NK-92 treated with Interleukin-12 subunit alpha and Interleukin-12 subunit beta, amount 100 ng/mL, for 24 hours (cell line): Measurements from ENCODE around the gene RPL7A.
"Not testable (repeated sequence)": the region's sequence is repeated elsewhere in the genome, so short reads cannot be mapped to it uniquely, and the experiment has no call there.

Experiments used
- DNase-seq: peaks from one replicate; lab custom pipeline; 2025; lab: John Stamatoyannopoulos, UW

Gene RPL7A

DNA sequence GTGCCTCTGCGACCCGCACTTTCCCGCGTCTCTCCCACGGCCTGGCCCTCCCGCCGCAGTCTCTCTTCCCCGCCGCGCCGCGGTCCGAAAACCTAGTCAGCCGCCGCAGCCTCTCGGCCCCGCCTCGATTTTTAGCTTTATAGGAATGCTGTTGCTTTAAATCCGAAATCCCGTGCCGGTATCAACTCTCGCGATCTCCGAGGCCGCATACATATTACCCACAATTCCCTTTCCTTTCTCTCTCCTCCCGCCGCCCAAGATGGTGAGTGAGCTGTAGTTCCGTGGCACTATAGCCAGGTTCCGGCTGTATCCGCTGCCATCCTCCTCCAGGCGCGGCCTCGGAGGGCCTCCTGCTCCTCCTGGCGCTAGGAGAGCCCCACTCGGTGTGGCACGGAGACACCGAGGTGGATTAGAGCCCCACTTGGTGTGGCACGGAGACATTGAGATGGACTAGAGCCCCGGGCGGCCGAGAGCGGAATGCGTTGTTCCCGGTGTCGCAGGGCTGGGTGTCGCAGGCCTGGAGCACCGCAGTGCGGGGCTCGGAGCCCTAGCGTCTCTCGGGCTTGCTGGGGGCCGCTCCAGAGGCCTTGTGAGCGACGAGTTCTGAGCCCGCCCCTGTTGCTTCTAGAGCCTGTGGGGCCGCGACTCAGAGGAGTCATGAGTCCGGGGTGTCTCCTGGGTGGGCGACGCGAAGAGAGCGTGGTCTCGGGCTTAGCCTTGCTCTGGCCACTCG, at the start of gene RPL7A, which contains the start of gene MED22:
RPL7A (plus strand) TSS at position 234 of the 733 bp plus-strand sequence; CDS start at position 260, 26 bp downstream.
MED22 (minus strand) TSS at position 147 of the 733 bp plus-strand sequence. CDS start 1,469 bp downstream, outside the sequence.
- peak; percentile 71 for DNase-seq

DNA sequence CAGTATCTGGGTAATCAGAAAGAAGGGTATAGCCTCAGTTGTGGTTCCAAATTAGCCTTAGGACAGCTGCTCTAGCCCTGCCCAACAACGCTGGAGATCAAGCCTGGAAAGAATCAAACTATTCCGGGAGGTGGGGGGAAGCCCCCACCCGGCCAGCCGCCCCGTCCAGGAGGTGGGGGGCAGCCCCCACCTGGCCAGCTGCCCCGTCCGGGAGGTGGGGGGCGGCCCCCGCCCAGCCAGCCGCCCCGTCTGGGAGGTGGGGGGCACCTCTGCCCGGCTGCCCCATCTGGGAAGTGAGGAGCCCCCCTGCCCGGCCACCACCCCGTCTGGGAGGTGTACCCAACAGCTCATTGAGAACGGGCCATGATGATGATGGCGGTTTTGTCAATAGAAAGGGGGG, 48.0 kb upstream of the RPL7A start:
- not testable (repeated sequence) for DNase-seq

DNA sequence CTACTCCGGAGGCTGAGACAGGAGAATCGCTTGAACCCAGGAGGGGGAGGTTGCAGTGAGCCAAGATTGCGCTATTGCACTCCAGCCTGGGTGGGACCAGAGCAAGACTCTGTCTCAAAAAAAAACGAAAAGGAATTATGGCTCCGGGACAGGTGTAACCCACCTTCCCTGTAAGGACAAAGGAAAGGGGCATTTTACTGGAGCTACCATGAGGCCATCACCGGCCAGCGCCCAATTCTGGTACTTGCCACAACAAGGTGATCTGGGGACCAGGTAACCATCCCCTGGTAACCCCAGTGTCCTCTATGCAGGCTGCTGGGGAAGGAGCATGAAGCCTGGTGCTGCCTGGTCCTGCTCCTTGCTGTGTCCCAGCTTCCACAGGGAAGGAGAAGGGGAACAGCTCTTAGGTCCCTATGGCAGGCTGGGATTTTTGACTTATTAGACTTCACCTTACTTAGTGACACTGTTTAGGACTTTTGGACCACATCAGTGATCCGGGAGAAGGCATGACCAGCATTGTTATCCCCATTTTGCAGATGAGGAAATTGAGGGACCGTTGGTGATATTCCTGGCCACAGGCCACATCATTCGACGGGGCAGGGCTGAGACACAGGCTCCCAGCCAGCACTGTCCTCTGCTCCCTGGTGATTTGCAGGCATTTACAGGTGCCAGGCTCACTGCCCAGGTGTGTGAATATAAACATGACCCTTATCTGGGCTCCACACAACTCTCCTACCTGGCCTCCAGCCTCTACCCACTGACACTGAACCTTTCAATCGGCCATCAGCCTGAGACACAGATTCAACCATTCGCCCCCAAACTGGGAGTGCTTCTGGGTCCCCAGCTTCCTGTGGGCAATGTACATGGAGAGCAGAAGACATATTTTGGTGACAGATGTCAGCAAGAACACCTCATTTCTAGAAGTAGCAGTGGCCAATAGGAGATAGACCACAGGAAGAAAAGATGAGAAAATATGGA, 46.5 kb upstream of the RPL7A start:
- DNase-seq: no peak

DNA sequence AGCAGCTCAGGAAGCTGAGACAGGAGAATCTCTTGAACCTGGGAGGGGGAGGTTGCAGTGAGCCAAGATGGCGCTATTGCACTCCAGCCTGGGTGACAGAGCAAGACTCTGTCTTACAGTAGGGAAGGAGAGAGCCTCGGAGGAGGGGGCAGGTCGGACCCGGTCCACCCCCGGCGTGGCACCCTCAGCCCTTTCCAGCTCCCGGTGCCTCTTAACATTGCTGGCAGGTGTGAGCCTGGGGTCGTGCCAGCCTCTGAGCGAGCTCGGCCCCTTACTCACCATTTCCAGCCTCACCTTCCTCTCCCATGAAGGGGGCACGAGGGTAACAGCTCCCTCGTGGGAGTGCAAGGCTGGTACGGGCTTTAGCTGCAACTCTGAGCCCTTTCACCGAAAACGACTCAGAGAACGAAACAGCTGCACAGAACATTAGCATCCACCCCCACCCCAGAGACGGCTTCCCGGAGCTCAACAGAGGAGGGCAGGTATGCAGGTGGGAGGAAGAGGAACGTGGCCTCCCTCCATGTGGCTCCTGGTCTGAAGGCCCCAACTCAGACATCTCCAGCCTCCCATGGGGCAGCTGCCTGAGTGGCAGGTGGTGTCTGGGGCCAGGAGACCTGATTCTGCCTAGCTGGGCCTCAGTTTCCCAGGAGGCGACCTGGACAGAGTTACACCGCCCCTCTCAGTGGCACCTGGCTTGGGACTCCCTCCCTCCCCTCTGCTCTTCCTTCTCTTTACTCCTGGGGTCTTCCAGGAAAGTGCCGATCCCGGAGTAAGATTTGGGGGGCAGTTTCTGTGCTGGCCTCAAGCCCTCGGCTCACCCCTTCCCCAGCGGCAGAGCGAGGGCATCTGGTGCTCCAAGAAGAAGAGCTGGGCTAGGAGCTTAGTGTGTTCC, 44.5 kb upstream of the RPL7A start:
- DNase-seq: no peak

DNA sequence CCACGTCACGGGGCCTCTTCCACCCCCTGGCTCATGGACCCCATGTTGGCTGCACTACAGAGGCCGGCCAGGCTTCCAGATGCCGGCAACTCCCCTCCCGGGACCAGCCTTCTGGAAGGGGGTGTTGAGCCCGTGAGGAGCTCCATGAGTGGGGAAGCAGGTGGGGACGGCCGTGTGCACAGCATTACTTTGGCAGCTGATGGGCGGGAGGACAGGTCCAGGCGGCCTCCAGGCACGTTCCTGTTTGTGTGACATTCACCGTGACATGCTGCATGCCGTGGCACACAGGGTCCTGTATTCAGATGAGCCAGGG, 43.9 kb upstream of the RPL7A start:
- DNase-seq: no peak

DNA sequence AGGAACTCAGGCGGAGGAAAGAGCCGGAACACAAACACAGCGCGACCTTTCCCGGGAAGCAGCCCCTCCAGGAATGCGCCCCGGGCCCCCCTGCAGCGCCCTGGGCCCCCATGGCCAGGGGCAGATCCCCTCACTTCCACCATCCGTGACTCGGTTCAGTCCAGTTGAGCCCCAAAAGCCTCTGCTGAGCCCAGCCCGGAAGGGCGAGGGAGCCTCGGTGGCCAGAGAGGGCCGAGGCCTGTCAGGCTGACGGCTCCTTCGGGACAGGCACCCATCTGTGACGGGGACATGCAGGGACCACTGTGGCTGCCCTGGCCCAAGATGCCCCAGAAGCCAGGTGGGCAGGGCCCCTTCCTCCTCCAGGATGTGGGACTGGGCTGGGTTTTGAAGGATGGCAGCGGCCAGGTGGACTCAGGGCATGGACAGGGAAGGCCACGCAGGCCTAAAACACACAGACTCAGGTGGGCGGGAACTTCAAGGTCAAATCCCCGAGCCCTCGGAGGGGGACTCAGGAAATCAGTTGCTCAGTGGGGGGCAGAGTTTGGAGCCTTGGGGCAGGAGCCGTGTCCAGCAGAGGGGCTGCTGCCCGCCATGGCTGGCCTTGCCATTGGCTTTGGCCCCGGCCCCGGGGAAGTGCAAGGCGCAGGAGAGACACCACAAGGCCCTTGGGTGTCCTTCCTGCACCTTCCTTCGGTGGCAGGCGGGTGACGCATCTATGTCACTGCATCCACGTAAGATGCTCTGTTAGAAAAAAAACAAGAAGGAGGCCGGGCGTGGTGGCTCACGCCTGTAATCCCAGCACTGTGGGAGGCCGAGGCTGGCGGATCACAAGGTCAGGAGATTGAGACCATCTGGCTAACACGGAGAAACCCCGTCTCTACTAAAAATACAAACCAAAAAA, 43.3 kb upstream of the RPL7A start:
- no peak for DNase-seq

DNA sequence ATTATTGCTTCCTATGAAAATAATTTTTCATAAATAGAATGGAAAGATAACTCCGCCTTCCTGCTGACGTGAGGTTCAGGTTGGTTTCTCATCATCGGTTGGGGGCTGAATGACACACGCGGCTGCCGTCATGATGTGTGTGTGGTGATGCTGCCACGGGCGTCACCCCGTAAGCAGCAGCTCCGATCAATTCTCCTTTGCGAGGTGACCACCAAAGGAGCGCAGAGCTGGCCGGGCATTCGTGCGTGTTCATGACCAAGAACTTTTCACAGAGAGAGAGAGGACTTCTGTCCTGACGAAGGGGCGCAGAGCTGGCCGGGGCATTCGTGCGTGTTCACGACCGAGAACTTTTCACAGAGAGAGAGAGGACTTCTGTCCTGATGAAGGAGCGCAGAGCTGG, 42.3 kb upstream of the RPL7A start:
- DNase-seq: no peak

DNA sequence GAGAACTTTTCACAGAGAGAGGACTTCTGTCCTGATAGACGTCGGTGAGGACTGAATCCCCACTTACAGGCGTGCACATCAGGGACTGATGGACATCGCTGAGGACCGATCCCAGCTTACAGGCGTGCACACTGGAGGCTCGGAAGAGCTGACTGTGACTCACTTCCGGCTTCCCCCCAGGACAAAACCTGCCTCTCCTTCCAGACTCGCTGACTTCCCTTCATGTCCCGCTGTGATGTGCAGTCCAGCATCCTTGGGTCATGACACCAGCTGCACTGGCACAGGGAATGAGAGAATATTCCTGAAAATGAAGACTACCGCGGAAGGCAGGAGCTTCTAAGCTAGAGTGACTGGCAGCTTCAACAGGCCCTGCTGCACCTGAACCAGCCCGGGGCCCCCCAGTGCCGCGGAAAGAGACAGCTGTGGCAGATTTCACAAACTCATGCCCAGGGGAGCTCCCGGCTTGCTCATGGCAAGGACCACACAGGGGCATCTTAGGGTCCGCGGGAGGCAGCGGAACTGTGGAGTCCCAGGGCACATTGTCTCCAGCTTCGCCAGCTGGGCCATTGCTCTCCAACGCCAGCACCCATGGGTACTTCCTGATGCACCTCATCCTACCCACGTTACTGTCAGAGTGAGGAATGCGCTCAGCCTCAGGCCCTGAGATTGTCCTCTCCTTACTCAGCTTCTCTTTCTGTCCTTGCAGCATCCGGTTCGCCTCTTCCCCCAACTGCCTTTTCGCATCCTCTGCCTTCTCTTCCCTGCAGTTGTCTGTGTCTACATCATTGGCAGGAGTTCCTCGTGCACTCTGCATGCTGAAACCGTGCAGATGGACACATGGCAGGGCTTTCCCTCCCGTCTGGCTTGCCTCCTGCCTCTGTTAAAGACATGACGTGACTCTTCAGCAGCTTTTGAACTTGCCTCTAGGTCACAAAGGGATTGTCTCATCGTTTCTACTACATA, 41.5 kb upstream of the RPL7A start:
- no peak for DNase-seq

DNA sequence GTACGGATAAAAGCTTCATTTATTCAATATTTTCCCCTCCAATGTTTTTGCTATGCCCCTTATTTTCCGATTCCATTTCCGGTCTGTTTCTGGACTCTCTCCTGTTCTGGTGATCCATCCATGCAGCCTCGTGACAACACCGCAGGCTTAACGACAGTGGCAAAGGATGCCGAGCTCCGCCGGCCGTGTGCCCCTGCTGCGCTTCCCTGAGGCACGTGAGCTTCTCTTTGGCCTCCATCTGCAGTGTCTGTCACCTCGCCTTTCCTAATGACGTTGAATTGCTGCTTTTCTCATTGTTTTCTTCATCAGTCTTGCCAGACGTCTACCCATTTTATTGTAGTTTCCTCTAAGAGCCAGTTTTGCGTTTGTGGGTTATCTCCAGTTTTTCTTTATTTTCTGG, 40.7 kb upstream of the RPL7A start:
- no peak for DNase-seq

DNA sequence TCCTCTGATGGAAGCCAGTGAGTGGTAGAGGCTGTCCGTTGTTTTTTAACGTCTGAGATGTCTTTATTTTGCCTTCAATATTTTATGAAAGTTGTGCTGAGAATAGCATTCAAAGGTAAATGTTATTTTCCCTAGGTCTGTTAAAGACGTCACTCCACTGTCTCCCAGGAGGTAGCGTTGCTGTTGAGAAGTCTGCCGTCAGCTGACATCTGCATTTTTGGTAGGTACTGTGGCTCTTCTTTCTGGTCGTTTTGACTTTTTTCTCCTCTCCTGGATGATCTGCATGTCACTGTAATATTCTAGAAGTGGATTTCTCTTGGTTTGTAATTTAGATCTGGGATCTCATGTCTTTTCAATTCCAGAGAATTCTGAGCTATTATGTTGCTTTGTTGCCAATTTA, 38.4 kb upstream of the RPL7A start:
- DNase-seq: no peak

DNA sequence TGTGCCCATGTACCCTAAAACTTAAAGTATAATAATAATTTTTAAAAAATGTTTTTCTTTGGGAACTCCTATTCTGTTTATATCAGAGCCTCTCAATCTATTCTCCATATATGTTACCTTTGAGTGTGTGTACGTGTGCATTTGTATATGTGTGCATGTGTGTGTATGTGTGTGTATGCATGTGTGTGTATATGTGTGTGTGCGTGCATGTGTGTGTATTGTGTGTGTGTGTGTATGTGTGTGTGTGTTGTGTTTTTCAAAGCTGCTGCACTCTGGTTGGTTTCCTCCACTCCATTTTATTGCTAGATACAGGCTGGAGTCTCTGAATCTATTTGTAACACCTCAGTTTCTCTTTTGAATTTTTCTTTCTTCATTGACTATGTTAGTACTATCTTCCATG, 32.0 kb upstream of the RPL7A start:
- DNase-seq: no peak

DNA sequence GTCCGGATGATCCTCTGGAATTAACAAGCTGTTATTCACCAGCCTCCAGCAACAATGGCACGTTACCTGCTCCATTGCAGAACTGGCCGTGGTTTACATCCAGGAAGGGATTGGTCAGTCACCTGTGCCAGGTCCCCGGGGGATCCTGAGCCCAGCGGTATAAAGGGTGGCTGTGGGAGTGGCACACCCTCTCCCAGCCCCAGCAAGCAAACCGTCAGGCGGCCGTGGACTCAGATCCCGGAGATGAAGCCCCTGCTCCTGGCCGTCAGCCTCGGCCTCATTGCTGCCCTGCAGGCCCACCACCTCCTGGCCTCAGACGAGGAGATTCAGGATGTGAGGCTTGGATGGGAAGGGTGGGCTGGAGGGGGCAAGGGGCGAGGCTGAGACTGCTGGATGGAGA, 30.5 kb upstream of the RPL7A start:
- not testable (repeated sequence) for DNase-seq

DNA sequence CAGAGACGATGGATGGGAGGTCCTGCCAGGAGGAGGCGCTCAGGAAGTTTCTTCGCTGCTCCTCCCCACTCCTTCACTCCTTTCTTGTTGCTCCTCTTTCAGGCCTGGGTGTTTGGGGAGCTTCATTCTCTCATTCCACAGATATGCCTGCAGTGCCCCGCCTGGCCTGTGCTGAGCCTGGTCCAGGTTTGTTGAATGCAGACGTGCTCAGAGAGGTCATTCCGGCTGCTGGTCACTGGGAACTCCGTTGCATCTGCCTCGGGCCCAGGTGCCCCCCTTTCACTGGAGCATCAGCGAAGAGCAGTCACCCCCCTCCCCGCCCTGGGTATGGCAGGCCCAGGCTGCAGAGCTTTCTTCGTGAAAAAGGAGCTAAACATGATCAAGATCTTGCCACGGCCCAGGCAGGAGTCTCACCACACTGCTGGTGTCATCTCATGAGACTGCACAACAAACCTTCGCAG, 27.6 kb upstream of the RPL7A start:
- DNase-seq: no peak

DNA sequence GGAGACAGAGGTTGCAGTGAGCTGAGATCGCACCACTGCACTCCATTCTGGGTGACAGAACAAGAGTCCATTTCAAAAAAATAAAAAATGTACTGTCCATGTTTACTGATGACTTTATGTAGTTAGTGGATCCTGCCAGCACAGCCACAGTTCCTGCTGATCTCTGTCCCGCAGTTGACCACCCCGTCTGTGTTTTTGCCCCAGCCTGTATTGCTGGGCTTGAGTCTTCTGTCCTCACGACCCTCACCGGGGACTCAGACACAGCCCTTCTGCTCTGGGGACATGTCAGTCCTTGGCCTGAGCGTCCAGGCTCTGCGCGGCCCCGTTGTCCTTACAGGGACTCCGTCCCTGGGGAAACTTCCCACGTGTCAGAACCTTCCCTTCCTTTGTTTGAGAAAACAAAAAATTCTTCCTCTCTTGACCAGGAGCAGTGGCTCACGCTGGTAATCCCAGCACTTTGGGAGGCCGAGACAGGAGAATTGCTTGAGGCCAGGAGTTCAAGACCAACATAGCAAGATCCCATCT, 26.5 kb upstream of the RPL7A start:
- no peak for DNase-seq

DNA sequence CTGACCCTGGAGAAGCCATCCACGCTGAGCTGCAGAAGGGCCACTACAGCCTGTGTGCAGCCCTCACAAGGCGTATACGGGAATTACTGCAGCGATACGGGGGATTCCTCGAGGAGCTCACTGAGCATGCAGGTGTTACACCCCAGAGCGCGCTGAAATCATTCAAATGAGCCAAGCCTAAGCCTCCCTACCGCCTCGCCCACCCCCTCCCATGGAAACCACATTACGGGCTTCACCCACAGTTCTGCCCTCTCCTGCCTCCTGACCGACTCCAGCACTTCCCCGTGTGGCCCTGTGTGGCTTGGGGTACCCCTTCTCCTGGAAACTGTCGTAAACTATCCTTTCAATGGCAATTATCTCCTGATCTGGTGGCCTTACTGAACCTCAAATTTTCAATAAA, 25.3 kb upstream of the RPL7A start:
- DNase-seq: no peak

DNA sequence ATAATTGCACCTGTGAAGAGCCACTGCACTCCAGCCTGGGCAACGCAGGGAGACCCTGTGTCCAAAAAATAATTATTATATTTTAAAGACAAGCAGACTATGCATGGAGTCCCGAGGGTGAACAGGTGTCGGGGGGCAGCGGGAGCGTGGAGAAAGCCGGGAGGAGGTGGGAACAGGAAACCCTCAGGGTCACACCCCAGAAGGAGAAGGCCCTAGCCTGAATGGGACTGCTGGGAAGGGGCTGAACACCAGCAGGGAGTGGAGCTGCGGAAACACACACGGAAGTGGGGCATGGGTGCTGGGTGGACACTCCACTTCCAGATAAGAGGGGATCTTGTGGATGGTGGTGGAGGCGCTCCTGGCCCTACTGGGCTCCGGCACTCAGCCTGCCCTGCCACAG, 24.8 kb upstream of the RPL7A start:
- no peak for DNase-seq

DNA sequence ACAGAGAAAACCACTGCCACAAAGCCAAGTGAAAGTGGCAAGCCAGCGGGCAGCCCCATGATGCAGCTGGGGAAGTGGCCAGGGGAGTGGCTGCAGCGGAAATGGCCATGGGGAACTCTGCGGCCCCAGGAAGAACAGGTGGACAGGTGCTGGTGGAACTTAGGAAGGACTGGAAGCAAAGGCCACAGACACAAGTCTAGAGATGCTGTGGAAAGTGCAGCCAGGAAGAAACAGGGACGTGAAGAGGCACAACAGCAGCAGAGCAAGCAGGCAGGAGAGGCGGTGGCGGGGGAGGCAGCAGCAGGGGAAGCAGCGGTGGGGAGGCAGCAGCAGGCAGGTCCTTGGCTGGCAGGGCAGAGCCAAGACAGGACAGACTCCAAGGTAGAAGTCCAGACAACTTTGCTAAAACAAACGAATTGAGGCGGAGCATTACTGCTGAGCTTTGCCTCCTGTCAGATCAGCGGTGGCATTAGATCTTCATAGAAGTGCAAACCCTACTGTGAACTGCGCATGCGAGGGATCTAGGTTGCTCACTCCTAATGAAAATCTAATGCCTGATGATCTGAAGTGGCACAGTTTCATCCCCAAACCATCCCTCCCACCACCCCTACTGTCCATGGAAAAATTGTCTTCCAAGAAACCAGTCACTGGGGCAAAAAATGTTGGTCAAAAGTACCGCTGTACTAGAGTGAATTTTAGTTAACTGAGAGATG, 23.9 kb upstream of the RPL7A start:
- no peak for DNase-seq

DNA sequence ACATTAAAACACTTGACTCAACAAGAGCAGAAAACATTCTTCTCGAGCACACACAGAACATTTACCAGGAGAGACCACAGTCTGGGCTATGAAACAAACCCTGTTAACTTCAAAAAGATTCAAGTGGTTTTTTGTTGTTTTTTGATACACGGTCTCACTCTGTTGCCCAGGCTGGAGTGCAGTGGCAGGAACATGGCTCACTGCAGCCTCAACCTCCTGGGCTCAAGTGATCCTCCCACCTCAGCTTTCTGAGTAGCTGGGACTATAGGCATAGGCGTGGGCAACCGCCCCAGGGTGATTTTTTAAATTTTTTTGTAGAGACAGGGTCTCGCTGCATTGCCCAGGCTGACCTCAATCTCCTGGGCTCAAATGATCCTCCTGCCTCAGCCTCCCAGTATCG, 21.0 kb upstream of the RPL7A start:
- not testable (repeated sequence) for DNase-seq
